ENCODE data around the gene ZNF816.
"Not testable (repeated sequence)": the region's sequence is repeated elsewhere in the genome, so short reads cannot be mapped to it uniquely, and the experiment has no call there.

The ZNF816 gene

DNA sequence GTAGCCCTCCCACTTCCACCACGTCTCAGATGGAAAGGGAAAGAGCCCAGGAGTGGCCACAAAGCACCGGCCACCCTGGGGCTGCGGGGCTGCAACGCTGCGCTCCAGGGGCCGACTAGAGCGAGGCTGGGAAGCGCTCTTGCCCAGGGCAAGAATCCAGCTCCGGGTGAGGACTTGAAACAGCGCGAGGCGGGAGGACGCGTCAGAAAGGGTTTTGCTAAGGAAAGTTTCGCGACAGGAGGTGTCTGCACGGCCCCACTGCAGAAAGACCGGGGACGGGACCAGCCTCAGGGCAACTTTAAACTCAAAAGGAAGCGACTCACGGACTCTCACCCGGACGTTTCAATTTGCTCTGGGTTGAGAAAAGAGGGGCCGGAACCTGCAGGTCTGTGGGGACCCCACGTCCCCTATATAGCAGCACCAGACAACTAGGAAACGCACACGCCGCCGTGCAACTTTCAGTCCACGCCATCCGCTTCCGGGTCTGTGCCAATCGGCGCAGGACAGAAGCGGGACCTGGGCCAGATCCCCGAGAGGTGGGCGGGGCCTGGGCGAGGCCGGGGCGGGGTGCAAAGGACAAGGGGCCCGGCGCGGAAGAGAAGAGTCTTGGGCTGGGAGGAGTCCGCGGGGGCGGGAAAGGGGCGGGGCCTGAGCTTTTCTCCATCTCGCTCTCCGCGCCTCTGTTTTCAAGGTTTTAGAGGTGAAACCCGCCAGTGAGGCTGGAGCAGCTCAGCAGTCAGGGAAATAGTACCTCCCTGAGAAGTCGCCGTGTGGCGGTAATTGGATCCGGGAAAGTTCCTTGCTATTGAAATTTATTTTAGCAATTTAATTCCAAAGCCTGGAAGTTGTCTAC is at the start of gene ZNF816:
Gene ZNF816 (minus strand): TSS at position 488 of the 853 bp plus-strand sequence. CDS start 6,792 bp downstream, outside the sequence.
- DNase-seq: peak; percentile 53

DNA sequence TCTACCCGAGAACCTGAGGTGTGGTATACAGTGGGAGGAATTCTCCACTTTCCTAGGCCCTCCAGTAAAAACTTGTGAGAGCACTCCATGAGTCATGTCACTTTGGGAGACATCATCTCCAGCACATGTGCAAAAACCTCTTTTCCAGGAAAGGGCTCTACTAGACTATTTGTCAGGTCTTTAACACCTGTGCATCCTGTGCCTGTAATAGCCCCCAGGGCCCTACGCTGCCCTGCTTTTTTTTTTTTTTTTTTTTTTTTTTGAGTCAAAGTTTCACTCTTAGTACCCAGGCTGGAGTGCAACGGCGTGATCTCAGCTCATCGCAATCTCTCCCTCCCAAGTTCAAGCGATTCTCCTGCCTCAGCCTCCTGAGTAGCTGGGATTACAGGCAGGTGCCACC is 49.3 kb upstream of the ZNF816 start:
- DNase-seq: no peak

DNA sequence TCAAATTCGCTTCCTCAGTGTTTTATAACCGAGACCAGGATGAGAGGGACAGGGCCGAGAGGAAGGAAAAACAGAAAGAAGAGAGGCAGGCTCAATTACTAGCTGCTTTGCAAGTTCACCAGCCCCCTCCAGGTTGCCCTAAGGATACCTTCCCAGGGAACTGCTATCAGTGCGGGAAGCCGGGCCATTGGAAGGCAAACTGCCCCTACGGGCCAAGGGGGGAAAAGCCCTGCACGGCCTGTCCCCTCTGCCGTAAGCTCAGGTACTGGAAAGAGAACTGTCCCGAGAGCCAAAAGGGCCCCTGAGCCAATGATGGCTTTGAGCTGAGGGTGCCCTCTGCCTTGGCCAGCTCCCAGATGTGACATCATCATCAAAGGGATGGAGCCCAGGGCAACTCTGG is 47.8 kb upstream of the ZNF816 start:
- DNase-seq: no peak

DNA sequence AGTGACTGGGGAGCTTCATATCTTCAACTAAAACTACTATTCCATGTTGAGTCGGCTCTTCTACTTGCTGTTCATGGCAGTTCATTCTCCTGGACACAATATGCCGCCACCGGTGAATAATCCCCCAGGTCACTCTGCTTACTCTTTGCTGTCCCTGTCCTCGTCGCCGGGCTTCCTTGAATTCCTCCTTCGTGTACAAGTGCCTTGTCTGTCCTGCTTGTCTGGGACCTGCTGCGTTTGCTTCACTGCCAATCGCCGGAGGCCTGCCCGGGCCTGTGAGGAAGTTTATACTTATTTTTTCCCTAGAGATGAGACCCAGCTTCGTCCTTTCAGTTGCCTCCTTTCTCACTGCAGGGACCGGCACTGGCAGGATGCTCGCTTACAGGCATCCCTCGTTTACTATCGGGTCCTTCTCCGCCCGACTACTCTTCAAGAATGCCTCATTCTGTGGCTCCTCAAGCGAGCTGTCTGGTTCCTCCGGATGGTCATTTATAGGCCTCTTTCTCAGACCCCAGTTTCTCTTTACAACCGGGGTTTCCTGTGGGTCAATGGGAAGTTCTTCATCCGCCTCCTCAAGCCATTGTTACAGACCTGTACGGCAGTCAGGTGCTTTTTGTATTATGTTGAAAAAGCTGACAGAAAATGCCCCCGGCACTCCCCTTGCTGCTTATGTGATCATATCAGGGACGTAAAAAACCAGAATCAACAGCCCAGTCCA is 45.5 kb upstream of the ZNF816 start:
- DNase-seq: no peak

DNA sequence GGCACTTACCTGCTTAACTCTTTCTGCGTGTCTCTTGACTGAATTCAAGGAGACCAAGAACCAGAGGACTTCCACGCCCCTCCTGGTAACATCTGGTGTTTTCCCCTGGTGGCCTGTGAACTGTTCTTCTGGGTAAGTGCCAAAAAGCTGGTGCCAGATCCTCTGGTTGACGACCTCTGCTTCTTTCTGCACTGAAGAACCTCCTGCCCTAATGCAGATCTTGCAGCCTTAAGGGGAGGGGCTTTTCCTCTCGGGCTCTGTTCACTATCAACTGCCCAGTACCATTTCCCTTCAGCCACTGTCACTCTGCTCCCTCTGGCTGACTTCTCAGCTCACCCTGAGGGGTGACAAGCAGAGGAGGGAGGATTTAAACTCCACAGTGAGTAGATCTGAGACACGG is 44.9 kb upstream of the ZNF816 start:
- DNase-seq: no peak

DNA sequence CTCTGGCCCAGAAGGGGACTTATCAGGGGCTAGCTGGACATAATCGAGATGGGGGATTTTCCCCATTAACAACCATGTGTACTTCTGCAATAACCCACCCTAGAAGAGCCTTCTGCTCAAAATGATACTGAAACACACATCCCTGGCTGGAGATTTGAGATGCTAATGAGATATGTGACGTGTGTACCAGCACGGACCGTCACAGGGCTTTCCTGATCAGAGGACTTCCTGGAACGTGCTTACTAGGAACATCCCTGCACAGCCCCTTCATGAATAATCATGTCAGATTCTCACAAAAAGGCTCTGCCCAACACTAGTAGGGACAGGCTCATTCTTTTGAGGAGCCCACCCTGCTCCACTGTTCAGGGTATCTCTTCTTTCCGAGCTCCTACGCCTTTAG is 44.5 kb upstream of the ZNF816 start:
- DNase-seq: no peak

DNA sequence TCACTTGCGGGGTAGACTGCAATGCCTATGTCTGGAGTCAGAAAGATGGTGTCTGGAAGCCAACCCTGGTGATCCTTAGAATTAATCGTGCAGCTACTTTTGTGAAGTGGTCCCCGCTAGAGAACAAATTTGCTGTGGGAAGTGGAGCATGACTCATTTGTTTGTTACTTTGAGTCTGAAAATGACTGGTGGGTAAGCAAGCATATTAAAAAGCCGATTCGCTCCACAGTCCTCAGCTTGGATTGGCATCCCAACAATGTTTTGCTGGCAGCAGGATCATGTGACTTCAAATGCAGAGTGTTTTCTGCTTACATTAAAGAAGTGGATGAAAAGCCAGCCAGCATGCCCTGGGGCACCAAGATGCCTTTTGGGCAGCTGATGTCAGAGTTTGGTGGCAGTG is 41.6 kb upstream of the ZNF816 start:
- no peak for DNase-seq

DNA sequence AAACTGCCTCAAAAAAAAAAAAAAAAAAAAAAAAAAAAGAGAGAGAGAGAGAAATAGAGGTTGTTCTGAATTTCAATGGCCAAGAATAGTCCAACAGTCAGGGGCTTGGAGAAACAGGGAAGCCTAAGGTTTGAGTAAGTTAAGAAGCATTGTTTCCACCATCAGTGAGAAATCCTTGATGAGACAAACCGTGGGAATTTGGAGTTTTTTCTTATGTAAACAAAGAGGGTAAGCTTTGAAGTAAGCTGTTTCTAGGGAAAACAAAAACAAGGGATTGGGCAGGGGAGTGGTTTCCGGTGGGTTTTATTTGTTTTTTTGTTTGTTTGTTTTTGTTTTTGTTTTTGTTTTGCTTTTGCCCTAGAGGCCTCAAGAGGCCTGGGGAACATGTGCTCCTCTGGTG is 39.8 kb upstream of the ZNF816 start:
- DNase-seq: no peak

DNA sequence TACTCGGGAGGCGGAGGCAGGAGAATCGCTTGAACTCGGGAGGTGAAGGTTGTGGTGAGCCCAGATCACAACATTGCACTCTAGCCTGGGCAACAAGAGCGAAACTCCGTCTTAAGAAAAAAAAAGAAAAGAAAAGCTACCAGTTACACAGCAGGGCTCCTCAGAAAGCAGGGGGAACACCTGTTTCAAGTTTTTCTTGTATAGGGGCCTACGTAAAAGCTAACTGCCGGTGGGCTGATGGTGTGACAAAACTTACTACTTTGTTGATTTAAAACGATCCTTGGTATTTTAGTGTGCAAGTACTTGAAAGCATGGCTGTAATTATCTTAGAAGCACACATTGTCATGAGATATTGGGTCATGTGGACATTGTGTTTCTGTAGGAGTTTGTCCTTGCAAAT is 35.3 kb upstream of the ZNF816 start:
- no peak for DNase-seq

DNA sequence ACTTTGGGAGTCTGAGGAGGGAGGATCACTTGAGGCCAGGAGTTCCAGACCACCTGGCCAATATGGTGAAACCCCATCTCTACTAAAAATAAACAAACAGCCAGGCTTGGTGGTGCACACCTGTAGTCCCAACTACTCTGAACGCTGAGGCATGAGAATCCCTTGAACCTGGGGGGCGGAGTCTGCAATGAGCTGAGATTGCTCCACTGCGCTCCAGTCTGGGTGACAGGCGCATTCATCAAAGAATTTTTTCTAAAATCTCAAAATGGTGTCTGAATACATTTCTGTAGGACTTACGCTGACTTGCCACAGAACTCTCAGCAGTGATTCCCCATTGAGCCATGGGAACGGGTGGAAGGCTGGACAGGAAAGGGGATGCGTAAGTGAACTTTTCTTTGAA is 33.0 kb upstream of the ZNF816 start:
- no peak for DNase-seq

DNA sequence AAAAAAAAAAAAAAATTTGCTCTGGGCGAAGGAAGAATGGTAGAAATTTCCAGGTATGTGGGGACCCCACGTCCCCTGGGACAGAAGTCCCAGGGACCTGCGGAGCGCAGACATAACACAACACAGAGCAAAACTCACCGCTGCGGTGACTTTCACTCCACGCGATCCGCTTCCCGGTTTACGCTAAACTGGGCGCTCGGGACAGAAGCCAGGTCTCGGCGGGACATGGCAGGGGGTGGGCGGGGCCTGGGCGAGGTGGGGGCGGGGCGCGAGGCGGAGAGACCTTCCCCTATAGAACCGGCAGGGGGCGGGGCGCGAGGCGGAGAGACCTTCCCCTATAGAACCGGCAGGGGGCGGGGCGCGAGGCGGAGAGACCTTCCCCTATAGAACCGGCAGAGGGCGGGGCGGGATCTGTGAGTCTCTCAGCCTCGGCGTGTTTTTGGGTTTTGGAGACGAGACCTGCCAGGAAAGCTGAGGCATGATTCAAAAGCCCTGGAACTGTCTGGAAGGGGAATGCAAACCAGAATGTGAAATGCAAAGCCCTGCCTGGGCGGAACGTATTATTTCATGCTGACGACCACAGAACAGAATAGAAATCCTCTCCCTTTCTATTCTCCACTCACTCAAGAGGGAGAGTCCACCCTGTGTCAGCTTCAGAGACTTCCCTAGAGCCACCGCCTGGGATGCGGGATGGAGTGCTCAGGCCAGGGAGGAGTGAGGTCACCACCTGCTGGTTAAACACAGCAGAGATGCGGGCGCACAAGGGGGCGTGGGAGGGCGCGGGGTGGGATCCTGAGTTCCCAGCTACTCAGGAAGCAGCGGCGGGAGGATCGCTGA is 30.9 kb upstream of the ZNF816 start:
- DNase-seq: no peak

DNA sequence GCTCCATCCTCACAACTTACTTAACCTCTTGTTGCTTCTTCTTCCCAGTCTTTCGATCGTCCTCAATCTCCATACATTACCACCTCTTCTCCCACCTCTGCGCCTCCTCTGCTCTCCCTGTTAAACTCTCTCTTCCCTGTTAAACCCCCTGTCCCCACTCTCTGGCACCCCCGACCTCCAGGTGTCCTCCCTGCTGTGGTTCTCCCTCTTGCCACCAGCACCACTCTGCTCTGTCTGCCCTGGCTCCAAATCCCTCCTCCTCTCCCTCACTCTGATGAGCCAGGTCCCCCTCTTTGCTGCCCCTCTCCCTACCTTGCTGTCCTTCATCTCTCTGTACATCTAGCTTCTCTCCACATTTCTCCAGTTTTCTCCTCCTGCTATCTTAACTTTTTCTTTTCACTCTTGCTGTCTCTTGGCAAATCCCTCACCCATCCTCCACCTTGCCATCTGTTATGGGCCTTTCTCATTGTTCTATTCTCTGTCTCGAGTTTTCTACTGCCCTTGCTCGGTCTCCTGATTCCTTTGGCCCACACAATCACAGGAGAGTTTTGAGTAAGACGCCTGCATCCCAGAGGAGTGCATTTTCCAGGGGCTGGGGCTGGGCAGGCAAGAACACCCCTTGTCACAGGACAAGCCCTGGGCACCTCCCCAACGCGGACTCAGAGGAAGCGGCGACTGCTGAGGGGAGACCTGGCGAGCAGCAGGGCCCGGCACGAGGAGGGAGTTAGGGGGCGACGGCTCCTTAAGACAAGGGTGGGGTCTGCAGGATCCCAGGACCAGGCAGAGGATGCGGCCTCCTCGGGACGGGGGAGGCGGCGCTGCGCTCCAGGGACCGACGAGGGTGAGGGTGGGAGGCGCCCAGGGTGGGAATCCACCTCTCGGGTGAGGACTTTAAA is 29.7 kb upstream of the ZNF816 start:
- no peak for DNase-seq

DNA sequence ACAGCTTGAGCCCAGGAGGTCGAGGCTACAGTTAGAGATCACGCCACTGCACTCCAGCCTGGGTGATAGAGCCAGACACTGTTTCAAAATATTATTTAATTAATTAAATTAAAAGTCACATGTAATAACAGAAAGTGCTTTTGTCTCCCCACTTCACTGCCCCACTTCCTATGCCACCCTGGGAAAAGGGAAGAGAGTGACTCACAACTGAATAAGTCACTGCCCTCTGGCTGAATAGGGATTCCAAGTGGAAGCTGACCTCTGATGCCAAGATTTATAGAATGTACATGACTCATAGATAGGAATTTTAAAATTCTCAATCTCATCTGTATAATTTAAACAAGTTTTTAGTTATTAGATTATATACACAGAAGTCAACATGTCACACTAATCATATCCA is 28.8 kb upstream of the ZNF816 start:
- no peak for DNase-seq

DNA sequence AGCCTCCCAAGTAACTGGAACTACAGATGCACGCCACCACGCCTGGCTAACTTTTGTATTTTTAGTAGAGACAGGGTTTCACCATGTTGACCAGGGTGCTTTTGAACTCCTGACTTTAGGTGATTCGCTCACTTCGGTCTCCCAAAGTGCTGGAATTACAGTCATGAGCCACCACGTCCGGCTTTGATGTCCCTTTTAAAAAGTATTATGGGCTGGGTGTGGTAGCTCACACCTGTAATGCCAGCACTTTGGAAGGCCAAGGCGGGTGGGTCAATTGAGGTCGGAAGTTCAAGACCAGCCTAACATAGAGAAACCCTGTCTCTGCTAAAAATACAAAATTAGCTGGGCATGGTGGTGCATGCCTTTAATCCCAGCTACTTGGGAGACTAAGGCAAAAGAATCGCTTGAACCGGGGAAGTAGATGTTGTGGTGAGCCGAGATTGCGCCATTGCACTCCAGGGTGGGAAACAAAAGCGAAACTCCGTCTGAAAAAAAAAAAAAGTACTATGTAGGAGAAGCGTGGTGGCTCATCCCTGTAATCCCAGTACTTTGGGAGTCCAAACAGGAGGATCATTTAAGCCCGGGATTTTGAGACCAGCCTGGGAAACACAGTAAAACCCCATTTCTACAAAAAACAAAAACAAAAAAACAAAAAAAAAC is 28.2 kb upstream of the ZNF816 start:
- no peak for DNase-seq

DNA sequence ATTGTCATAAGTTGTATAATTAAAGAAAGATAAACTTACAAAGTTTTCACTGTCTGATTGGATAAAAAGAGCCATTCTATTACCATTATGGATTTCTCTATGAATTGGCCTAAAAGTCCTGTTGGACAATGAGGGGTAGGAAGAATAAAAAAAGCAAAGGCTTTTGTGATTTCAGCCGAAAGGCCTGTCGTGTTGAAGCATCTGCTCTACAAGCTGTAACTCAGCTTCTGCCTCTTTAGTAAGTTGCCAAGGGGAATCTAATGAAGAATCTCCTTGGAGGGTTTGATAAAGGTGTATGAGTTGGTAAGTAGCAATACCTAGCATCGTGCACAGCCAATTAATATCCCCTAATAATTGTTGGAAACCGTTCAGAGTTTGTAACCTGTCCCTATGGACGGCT is 25.8 kb upstream of the ZNF816 start:
- no peak for DNase-seq

DNA sequence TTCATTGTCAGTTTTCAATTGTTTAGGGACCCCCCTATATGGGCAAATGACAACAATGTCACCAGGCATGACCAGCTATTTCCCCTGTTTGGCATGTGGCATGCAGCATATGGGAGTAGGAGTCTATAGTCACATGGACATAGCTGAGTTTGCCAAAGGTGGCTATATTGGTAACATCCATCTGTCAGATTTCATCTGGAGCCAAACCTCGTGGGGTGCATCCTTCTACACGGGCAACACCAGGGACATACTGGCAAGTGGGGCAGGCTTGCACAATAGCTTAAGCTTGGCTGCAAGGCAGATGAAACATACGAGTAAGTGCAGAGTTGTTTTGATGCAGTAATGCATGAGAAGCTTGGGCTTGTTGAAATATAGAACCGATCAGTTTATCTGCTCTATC is 24.5 kb upstream of the ZNF816 start:
- DNase-seq: no peak

DNA sequence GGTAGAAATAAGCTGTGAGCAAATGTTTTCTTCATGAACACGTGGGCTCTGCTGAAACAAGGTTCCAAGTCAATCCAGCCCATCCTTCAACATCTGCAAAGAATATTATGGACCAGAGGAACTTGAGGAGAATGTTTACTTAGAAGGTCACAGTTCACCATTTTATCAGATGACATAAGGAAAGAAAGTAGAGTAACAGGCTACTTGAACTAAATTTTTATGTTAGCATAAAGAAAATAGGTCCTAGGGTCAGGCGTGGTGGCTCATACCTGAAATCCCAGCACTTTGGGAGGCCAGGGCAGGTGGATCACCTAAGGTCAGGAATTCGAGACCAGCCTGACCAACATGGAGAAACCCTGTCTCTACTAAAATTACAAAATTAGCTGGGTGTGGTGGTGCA is 20.5 kb upstream of the ZNF816 start:
- DNase-seq: not testable (repeated sequence)

DNA sequence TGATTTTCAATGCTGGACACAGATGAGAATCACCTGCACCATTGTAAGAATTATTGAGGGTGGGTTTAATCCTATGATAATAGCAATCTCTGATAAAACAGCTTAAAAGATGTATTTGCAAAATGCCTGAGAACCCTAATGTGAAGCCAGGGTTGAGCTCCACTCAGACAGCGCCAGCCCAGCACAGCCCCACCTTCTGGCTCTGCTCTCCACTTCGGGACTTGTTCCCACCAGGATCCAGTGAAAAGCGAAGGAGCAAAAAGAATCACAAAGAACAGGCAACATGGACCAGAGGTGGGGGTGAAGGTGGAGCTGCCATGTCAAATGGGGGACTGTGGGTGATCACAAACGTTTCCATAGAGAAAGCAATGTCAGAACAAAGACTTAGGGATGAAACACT is 18.6 kb upstream of the ZNF816 start:
- no peak for DNase-seq

DNA sequence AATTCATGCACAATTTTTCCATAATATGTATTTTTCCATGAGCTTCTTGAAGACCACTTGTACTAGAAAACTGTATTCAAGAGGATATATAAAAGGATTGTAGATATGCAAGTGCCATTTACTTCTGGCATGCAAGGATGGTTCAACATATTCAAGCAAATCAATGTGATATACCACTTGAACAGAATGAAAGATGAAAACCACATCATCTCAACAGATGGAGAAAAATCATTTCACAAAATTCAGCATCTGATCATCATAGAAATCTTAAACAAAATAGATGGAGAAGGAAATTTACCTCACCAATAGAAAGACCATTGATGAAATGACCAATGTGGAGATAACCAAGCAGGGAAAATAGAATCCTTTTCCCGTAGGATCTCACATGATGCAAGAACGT is 5.1 kb upstream of the ZNF816 start:
- no peak for DNase-seq

DNA sequence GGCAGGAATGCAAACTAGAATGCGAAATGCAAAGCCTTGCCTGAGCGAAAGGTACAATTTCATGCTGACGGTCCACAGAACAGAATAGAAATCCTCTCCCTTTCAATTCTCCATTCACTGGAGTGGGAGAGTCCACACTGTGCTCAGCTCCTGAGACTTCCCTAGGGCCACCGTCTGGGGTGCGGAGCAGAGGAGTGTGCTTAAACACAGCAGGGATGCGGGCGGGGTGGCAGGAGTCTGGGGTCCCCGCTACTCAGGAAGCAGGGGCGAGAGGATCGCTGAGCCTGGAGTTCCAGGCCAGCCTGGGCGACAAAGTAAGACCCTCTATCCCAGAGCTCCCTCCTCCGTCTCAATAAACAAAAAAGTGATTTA is 552 bp upstream of the ZNF816 start:
- no peak for DNase-seq

DNA sequence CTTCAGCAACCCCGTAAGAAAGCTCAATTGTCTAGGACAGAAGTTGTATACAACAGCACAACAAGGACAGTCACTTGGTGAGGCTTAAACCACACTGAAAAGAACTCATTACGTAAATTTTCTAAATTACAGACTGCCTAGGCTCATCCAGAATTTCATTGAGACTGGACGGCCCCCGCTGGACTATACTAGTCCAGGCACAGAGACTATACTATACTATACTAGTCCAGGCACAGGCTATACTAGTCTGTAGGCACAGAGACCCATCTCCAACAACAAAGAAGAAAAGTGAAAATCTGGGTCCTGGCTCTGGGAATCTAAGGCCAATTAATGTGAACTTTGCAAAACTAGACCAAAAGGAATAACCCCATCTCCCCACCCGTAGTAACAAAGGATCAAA is 700 bp downstream of the ZNF816 start:
- no peak for DNase-seq
